Ascending aorta (tissue), 2 donors: ENCODE data around the gene FLNB. TPM values are rescaled to one million over a fixed set of nuclear protein-coding genes. Genes with fewer than 3 reads are reported as not detected.

Source experiments
- DNase-seq, 2 donors: peaks; one replicate each; pipeline ENCODE4 v3.0.0-alpha.2; 2019; ENCODE audit warnings: low spot score in 2 of 2
- H3K27ac ChIP-seq, 2 donors: fragments of 200-600 bp; sonication (generic); one replicate each; pipeline ENCODE4 v1.5.1; 2016 to 2017; ENCODE audit warnings: mild to moderate bottlenecking in 1 of 2
- H3K27me3 ChIP-seq: fragments of 200-600 bp; sonication (generic); one replicate; pipeline ENCODE4 v1.5.1; 2017
- H3K36me3 ChIP-seq, 2 donors: fragments of 200-600 bp; sonication (generic); one replicate each; pipeline ENCODE4 v1.5.1; 2016
- H3K4me1 ChIP-seq, 2 donors: fragments of 200-600 bp; sonication (generic); one replicate each; pipeline ENCODE4 v1.5.1; 2016 to 2017; ENCODE audit warnings: mild to moderate bottlenecking in 1 of 2
- H3K4me3 ChIP-seq, 2 donors: fragments of 200-600 bp; sonication (generic); one replicate each; pipeline ENCODE4 v1.5.1; 2016 to 2017; ENCODE audit warnings: mild to moderate bottlenecking in 1 of 2
- H3K9me3 ChIP-seq, 2 donors: fragments of 200-600 bp; sonication (generic); one replicate each; pipeline ENCODE4 v1.5.1; 2016
- CTCF ChIP-seq, 3 experiments: fragments of 200-600 bp in 2 of 3; fragments of 450-650 bp in 1 of 3; sonication (generic) in 2 of 3; IDR thresholded peaks; one replicate each; pipeline ENCODE4 v1.5.1; 2016 to 2019; ENCODE audit warnings: antibody characterized with exemption in 3 of 3, mild to moderate bottlenecking in 1 of 3, moderate library complexity in 1 of 3
- intact Hi-C: fragments of 100-400 bp; cut with DNase I; formaldehyde crosslinking; loops from one replicate; pipeline ENCODE4 v1.15.1; 2023
- total RNA-seq: library from RNA; depleted of rRNA; stranded (reverse); fragments of >200 nt; gene quantifications from one replicate; pipeline ENCODE4 v1.1.0, GENCODE V29; 2016

FLNB gene
- total RNA-seq, 1 donor from 2014 or later: 144 TPM

DNA sequence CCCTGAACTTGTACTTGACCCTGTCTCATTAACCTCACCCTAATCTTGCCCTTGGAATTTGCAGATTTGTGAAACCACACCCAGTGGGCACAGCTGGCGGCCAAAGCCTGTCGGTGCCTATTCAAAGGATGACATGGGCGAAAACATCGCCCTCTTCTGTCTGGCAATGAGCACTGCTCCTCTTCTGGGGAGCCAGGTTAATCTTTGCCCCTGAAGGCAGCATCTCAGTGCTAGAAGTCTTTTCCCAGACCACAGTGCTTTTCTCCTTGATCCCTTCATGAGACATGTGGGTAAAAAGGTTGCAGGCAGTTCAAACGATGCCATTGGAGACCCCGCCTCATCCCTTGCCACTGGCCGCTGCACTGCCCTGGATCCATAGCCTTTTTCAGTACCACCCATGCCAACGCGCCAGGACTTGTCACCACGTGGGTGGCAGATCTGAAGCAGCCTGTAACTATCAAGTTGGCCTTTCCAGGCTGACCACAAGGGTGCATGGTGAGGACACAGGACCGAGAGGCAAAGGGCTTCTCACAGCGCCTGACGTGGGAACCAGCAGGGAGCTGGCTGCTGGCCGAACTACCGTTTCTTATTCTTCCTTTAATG, 209.1 kb downstream of the FLNB start:
- H3K4me1 ChIP-seq: no peaks in the 10 kb centered on the region
- intact Hi-C loops: loop anchor here (1.0 to 2.0 kb wide), 4 partner anchors 20 to 209 kb away; partner anchors contain the start of genes ABHD6 and FLNB
- H3K27me3 ChIP-seq: no peaks in the 10 kb centered on the region
- H3K9me3 ChIP-seq: no peaks in the 10 kb centered on the region
- no peaks in the 10 kb centered on the region for H3K36me3 ChIP-seq
- H3K27ac ChIP-seq: no peak overlapping the region
- H3K4me3 ChIP-seq: no peak overlapping the region
- peak; percentile 49 to 78 (median 62) for TF ChIP-seq CTCF (IDR thresholded peaks at IDR 0.05)
- peak; percentile 58 to 86 for DNase-seq

- Histone ChIP-seq H3K9me3 (no peaks in the 10 kb centered on the region), H3K4me1 (no peaks in the 10 kb centered on the region), H3K27me3 (no peaks in the 10 kb centered on the region), H3K27ac (no peak overlapping the region), H3K36me3 (no peaks in the 10 kb centered on the region), H3K4me3 (no peak overlapping the region)
- DNase-seq: no peak
- no peak for TF ChIP-seq CTCF (IDR thresholded peaks at IDR 0.05)
- intact Hi-C loops: no loop called here
Observed at GRCh38 chr3:58218904-58219303, 210.7 kb downstream of the FLNB start.

Other genes starting within 250 kb of the FLNB start
- gene DNASE1L3, start 202.6 kb downstream of the FLNB start, total RNA-seq: 10.0 TPM
- gene ABHD6, start 229.4 kb downstream of the FLNB start, total RNA-seq: 6.9 TPM